GM23338 (cell line): ENCODE results near the gene PPP1R14B.

ENCODE experiments used
- CREB1 ChIP-seq: fragments of 250-450 bp; sonication (Bioruptor Pico); IDR thresholded peaks from 2 replicates; pipeline ENCODE4 v1.5.0; 2020; ENCODE audit warnings: low read depth, mild to moderate bottlenecking, moderate library complexity
- EZH2 ChIP-seq: fragments of 200-600 bp; sonication (generic); IDR thresholded peaks from one replicate; pipeline ENCODE4 v1.8.0; 2017; ENCODE audit warnings: antibody characterized with exemption, mild to moderate bottlenecking, low read depth; ENCODE audit not compliant: unreplicated experiment
- EZH2phosphoT487 ChIP-seq: fragments of 200-600 bp; sonication (generic); IDR thresholded peaks from one replicate; pipeline ENCODE4 v1.8.1; 2018; ENCODE audit warnings: antibody characterized with exemption; ENCODE audit not compliant: unreplicated experiment
- JUNB ChIP-seq: IDR thresholded peaks from one replicate; pipeline ENCODE4 v1.6.1; 2016; ENCODE audit warnings: antibody characterized with exemption; ENCODE audit not compliant: unreplicated experiment
- POLR2AphosphoS5 ChIP-seq: IDR thresholded peaks from 2 replicates; pipeline ENCODE4 v1.6.1; 2016; ENCODE audit warnings: antibody characterized with exemption, low read depth
- STAT1 ChIP-seq: IDR thresholded peaks from one replicate; pipeline ENCODE4 v1.6.1; 2016; ENCODE audit warnings: antibody characterized with exemption; ENCODE audit not compliant: unreplicated experiment
- ZNF114 ChIP-seq: fragments of 250-450 bp; sonication (Bioruptor Pico); IDR thresholded peaks from 2 replicates; pipeline ENCODE4 v1.5.0; 2020; ENCODE audit warnings: mild to moderate bottlenecking, moderate library complexity
- TF ChIP-seq, protein P1 (sequence below): IDR thresholded peaks from one replicate; pipeline ENCODE4 v1.6.1; 2018; ENCODE audit warnings: antibody characterized with exemption; ENCODE audit not compliant: unreplicated experiment
- TF ChIP-seq, protein P2 (sequence below), 2 experiments: fragments of 200-600 bp in 1 of 2; sonication (generic) in 1 of 2; conservative IDR thresholded peaks; 2 replicates each; pipeline versions ENCODE4 v1.5.1 to v1.6.1; 2016 to 2017; ENCODE audit warnings: antibody characterized with exemption in 2 of 2, low read depth in 2 of 2, mild to moderate bottlenecking in 2 of 2, moderate library complexity in 1 of 2
- TF ChIP-seq, protein P3 (sequence below): fragments of 250-450 bp; sonication (Bioruptor Pico); IDR thresholded peaks from 2 replicates; pipeline ENCODE4 v1.5.0; 2020; ENCODE audit warnings: mild to moderate bottlenecking, moderate library complexity
- TF ChIP-seq, protein P4 (sequence below): IDR thresholded peaks from 2 replicates; pipeline ENCODE4 v1.6.1; 2016; ENCODE audit warnings: antibody characterized with exemption

DNA sequence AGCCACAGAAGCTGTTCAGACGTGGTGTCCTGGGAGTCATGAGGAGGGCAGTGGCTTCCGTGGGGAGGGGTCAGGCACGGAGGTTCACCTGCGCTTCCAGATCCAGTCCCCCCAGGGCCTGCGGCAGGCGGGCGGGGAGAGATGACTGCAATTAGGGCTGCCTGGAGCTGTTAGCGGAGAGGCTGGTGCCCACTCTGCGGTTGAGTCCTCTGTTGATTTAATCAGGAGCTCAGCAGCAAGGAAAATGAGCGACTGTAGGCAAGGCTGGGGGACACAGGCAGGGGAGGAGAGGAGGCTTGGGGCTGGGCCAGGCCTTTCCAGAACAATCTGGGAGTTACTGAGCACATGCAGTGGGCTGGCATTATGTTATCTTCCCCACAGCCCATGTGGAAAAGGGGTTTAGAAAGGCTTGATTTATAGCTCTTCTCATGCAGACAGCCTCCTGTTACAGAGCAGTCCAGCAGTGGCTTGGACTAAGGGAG, 17.7 kb upstream of the PPP1R14B start:
- TF ChIP-seq, protein P1, sequence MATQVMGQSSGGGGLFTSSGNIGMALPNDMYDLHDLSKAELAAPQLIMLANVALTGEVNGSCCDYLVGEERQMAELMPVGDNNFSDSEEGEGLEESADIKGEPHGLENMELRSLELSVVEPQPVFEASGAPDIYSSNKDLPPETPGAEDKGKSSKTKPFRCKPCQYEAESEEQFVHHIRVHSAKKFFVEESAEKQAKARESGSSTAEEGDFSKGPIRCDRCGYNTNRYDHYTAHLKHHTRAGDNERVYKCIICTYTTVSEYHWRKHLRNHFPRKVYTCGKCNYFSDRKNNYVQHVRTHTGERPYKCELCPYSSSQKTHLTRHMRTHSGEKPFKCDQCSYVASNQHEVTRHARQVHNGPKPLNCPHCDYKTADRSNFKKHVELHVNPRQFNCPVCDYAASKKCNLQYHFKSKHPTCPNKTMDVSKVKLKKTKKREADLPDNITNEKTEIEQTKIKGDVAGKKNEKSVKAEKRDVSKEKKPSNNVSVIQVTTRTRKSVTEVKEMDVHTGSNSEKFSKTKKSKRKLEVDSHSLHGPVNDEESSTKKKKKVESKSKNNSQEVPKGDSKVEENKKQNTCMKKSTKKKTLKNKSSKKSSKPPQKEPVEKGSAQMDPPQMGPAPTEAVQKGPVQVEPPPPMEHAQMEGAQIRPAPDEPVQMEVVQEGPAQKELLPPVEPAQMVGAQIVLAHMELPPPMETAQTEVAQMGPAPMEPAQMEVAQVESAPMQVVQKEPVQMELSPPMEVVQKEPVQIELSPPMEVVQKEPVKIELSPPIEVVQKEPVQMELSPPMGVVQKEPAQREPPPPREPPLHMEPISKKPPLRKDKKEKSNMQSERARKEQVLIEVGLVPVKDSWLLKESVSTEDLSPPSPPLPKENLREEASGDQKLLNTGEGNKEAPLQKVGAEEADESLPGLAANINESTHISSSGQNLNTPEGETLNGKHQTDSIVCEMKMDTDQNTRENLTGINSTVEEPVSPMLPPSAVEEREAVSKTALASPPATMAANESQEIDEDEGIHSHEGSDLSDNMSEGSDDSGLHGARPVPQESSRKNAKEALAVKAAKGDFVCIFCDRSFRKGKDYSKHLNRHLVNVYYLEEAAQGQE: no peak
- TF ChIP-seq, protein P2, sequence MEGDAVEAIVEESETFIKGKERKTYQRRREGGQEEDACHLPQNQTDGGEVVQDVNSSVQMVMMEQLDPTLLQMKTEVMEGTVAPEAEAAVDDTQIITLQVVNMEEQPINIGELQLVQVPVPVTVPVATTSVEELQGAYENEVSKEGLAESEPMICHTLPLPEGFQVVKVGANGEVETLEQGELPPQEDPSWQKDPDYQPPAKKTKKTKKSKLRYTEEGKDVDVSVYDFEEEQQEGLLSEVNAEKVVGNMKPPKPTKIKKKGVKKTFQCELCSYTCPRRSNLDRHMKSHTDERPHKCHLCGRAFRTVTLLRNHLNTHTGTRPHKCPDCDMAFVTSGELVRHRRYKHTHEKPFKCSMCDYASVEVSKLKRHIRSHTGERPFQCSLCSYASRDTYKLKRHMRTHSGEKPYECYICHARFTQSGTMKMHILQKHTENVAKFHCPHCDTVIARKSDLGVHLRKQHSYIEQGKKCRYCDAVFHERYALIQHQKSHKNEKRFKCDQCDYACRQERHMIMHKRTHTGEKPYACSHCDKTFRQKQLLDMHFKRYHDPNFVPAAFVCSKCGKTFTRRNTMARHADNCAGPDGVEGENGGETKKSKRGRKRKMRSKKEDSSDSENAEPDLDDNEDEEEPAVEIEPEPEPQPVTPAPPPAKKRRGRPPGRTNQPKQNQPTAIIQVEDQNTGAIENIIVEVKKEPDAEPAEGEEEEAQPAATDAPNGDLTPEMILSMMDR (conservative IDR thresholded peaks at IDR 0.05; ENCODE audit: low read depth in 2 of 2): no peak
- no peak for TF ChIP-seq POLR2AphosphoS5
- TF ChIP-seq CREB1: no peak
- no peak for TF ChIP-seq STAT1
- TF ChIP-seq EZH2: no peak
- TF ChIP-seq EZH2phosphoT487: no peak
- TF ChIP-seq, protein P3, sequence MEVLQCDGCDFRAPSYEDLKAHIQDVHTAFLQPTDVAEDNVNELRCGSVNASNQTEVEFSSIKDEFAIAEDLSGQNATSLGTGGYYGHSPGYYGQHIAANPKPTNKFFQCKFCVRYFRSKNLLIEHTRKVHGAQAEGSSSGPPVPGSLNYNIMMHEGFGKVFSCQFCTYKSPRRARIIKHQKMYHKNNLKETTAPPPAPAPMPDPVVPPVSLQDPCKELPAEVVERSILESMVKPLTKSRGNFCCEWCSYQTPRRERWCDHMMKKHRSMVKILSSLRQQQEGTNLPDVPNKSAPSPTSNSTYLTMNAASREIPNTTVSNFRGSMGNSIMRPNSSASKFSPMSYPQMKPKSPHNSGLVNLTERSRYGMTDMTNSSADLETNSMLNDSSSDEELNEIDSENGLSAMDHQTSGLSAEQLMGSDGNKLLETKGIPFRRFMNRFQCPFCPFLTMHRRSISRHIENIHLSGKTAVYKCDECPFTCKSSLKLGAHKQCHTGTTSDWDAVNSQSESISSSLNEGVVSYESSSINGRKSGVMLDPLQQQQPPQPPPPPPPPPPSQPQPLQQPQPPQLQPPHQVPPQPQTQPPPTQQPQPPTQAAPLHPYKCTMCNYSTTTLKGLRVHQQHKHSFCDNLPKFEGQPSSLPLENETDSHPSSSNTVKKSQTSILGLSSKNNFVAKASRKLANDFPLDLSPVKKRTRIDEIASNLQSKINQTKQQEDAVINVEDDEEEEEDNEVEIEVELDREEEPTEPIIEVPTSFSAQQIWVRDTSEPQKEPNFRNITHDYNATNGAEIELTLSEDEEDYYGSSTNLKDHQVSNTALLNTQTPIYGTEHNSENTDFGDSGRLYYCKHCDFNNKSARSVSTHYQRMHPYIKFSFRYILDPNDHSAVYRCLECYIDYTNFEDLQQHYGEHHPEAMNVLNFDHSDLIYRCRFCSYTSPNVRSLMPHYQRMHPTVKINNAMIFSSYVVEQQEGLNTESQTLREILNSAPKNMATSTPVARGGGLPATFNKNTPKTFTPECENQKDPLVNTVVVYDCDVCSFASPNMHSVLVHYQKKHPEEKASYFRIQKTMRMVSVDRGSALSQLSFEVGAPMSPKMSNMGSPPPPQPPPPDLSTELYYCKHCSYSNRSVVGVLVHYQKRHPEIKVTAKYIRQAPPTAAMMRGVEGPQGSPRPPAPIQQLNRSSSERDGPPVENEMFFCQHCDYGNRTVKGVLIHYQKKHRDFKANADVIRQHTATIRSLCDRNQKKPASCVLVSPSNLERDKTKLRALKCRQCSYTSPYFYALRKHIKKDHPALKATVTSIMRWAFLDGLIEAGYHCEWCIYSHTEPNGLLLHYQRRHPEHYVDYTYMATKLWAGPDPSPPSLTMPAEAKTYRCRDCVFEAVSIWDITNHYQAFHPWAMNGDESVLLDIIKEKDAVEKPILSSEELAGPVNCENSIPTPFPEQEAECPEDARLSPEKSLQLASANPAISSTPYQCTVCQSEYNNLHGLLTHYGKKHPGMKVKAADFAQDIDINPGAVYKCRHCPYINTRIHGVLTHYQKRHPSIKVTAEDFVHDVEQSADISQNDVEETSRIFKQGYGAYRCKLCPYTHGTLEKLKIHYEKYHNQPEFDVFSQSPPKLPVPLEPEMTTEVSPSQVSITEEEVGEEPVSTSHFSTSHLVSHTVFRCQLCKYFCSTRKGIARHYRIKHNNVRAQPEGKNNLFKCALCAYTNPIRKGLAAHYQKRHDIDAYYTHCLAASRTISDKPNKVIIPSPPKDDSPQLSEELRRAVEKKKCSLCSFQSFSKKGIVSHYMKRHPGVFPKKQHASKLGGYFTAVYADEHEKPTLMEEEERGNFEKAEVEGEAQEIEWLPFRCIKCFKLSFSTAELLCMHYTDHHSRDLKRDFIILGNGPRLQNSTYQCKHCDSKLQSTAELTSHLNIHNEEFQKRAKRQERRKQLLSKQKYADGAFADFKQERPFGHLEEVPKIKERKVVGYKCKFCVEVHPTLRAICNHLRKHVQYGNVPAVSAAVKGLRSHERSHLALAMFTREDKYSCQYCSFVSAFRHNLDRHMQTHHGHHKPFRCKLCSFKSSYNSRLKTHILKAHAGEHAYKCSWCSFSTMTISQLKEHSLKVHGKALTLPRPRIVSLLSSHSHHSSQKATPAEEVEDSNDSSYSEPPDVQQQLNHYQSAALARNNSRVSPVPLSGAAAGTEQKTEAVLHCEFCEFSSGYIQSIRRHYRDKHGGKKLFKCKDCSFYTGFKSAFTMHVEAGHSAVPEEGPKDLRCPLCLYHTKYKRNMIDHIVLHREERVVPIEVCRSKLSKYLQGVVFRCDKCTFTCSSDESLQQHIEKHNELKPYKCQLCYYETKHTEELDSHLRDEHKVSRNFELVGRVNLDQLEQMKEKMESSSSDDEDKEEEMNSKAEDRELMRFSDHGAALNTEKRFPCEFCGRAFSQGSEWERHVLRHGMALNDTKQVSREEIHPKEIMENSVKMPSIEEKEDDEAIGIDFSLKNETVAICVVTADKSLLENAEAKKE: no peak
- no peak for TF ChIP-seq JUNB
- TF ChIP-seq, protein P4, sequence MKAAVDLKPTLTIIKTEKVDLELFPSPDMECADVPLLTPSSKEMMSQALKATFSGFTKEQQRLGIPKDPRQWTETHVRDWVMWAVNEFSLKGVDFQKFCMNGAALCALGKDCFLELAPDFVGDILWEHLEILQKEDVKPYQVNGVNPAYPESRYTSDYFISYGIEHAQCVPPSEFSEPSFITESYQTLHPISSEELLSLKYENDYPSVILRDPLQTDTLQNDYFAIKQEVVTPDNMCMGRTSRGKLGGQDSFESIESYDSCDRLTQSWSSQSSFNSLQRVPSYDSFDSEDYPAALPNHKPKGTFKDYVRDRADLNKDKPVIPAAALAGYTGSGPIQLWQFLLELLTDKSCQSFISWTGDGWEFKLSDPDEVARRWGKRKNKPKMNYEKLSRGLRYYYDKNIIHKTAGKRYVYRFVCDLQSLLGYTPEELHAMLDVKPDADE: no peak
- TF ChIP-seq ZNF114 (CRISPR knock-in tag): no peak
